Measurements from ENCODE around the gene KLHDC10. TPM values are rescaled to one million over a fixed set of nuclear protein-coding genes. Genes with fewer than 3 reads are reported as not detected.
"Not testable (repeated sequence)": the region's sequence is repeated elsewhere in the genome, so short reads cannot be mapped to it uniquely, and the experiment has no call there.

Gene KLHDC10
- total RNA-seq, 1 experiment from 2014 or later, result 17.8 TPM

DNA sequence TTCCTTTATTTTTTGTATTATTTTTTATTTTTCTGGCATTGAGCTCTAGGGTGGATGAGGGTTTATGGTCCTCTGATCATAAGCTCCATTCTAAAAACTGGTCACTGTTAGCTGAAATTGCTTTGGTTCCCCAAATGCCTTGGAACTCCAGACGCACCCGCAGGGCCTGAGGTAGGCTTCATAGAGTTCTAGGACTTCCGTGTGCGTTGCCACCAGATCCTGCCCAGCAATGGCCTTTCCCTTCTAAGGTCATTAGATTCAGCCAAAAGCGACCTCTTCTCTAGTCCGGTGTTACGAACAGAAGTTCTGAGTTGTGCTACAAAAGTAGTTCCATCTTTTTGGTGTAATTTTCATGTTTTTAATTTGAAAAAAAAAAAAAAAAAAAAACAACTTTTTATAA lies 64.4 kb downstream of the KLHDC10 start:
- DNase-seq (ENCODE audit: low read depth), result no peak
- in situ Hi-C loops (cut with HindIII; ENCODE audit: low pct_unique_long_range_greater_than_20kb, low sequenced_read_pairs), result no loop called here

DNA sequence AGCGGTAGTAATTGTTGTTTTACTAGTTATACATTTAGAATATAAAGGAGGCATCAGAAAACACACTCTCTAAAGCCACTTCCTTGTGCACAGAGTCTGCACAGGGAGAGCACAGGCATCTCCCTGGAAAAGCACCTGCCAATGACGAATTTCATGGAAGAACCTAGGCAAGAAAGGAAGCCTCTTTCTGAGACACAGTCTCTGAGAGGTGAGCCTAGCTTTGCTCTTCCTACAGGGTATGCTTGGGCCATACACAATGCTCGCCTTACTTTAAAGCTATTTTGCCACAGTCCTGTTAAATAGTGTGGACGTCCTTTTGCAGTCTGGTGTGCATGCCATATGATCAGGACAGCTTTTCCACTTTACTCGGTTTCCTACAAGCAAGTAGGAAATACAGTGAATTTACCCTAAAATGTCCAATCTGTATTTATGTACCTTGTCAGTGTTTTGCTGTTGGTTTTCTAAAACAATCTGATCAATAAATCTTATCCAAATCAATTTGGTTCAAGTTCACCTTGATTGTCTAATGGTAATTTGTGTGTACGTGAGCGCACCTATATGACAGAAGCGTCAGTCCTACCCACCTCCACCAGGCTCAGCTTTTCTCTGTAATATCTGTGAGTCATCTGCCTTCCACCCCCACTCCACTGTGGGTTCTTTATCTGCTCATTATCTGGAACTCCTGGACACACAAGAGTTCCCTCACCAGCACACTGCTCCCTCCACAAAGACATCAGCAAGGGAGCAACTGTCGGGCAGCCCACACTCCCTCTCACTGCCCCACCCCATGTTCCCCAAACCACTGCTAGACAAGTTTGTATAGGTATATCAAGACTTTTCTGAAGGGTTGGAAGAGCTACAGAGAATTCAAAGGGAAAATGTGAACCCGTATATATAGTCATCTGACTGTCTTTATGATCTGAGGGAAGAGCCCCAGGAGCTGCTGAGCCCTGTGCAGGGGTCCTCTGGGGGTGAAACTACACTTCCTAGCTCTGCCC lies 65.2 kb downstream of the KLHDC10 start:
- in situ Hi-C loops (cut with HindIII; ENCODE audit: low pct_unique_long_range_greater_than_20kb, low sequenced_read_pairs), result no loop called here
- no peak for DNase-seq (ENCODE audit: low read depth)

DNA sequence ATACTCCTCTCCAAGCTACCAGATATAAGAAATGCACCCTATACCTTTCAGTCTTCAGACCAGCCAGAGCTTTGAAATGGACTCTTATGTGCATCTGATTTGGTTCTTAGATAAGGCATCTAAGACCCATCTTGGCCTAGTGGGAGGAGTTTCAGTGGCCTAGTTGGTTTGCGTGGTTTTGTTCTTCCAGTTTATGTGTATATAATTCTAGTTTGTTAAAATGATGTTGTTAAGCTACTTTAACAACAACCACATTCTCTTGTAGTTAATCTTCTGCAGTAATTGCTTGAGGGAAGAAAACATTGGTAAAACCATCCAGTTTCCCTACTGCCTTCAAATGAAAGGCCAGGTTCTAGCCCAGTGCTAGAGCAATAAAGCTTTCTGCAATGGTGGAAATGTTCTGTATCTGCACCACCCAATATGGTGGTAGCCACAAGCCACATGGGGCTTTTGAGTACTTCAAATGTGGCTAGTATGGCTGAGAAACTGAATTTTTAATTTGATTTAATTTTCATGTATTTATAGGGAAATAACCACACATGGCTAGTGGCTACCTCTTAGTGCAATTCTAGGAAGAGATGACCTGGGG lies 66.3 kb downstream of the KLHDC10 start:
- in situ Hi-C loops (cut with HindIII; ENCODE audit: low pct_unique_long_range_greater_than_20kb, low sequenced_read_pairs), result no loop called here

DNA sequence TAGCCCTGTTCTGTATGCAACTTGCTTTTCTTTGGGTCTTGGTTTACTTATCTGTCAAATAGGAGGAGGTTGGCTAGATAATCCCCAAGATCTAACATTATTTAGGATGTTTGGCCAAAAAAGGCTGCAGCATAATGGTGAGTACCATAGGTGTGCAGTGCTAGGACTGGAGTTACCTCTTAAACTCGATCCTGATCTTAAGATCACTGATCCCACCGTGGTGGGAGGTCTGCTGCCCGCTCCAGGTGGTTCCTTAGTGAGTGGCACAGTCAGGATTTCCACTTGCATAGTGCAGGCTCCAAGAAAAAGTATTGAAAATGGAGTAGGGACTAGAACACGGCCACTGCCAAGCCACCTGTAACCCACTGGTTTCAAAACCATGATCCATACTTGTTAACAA lies 66.9 kb downstream of the KLHDC10 start:
- DNase-seq (ENCODE audit: low read depth), result no peak
- in situ Hi-C loops (cut with HindIII; ENCODE audit: low pct_unique_long_range_greater_than_20kb, low sequenced_read_pairs), result no loop called here

More for the DNA sequence above, 66.3 kb downstream of the KLHDC10 start:
- DNase-seq (ENCODE audit: low read depth), result no peak

DNA sequence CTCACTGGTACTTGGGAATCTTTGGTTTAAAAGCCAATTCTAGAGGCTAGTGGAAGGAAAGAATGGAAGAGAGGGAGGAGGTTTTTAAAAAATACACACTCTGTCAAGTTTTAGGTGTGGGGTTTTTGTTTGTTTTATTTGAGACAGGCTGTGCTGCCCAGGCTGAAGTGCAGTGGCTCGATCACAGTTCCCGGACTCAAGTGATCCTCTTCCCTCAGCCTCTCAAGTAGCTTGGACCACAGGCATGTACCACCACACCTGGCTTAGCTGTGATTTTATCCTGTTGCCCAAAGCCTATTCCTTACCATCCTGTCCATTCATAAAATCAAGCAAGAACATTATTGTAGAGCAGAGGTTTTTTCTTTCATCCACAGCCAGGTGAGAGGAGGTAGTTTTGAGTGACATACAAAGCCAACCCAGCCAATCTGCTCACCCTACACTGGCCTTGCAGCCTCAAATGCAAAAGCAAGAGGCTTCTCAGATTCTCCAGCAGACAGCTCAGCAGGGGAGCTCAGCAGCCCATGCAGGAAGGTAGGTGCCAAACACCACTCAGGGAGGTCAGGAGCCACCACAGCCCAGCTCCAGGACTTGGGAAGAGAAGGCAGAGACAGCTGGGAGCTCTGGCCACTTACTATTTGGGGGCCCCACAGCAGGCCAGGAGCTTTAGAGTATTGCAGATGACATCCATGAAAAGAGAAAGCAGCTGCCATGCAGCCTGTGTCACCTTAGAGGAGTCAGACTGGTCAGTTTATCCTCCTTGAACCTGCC lies 69.0 kb downstream of the KLHDC10 start:
- no peak for DNase-seq (ENCODE audit: low read depth)
- in situ Hi-C loops (cut with HindIII; ENCODE audit: low pct_unique_long_range_greater_than_20kb, low sequenced_read_pairs), result no loop called here

DNA sequence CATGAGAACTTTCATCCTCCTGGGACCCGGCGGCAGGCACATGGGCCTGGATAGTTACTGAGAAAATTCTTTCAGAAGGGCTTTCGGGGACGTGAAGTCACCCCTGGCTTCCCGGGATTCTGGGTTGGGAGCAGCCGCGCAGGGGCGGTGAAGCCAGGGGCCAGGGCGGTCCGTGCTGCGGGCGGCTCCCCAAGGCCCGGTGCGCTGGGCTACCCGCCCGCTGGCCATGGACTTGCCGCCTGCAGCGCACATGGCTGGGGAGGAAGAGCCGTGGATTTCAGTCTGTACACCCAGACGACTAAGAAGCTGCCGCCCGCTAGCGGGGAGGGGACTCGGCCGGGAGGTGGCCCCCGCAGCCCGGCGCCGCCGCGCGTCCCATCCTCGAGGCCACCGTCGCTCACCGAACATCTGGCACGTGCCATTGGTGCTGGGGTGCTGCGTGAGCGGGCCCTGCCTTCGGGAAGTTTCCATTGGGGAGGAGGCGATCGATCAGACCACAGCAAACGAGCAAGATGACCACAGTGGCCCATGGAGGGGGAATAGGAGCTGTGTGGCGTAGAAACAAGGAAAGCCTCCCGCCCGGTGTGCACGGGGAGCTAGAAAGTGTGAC lies 70.3 kb downstream of the KLHDC10 start:
- no peak for DNase-seq (ENCODE audit: low read depth)
- in situ Hi-C loops (cut with HindIII; ENCODE audit: low pct_unique_long_range_greater_than_20kb, low sequenced_read_pairs), result no loop called here

DNA sequence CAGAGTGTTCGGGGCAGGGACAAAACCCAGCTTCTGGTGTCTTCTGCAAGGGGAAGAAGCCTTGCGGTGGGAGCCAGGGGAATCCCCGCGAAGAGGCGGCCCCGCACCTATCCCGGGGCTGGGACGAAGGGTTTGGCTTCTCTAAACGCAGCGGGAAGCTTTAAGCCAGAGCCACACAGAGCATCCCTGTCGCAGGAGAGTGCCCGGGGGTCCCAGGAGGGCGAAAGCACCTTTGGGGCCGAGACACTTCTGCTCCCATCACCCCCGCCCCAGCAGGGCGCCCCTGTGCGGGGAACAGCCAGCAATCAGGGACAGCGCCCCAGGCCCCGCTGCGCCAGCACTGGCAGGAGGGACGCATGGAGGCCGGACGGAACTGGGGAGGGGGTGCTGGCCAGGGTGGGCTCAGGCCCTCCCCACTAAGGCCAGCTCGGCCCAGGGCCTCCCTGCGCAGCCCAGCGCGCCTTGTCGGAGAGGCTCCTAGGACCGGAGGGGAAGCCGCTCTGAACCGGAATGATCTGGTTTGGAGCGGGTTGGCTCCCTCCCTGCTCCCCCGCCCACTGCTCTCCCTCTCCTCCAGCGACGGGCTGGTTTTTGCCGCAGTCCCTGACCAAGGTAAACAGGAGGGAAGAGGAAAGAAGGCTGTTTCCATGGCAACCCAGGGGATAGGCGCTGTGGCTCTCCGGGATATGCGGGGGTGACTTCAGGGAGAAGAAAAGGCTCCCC lies 71.0 kb downstream of the KLHDC10 start:
- in situ Hi-C loops (cut with HindIII; ENCODE audit: low pct_unique_long_range_greater_than_20kb, low sequenced_read_pairs), result no loop called here
- no peak for DNase-seq (ENCODE audit: low read depth)

DNA sequence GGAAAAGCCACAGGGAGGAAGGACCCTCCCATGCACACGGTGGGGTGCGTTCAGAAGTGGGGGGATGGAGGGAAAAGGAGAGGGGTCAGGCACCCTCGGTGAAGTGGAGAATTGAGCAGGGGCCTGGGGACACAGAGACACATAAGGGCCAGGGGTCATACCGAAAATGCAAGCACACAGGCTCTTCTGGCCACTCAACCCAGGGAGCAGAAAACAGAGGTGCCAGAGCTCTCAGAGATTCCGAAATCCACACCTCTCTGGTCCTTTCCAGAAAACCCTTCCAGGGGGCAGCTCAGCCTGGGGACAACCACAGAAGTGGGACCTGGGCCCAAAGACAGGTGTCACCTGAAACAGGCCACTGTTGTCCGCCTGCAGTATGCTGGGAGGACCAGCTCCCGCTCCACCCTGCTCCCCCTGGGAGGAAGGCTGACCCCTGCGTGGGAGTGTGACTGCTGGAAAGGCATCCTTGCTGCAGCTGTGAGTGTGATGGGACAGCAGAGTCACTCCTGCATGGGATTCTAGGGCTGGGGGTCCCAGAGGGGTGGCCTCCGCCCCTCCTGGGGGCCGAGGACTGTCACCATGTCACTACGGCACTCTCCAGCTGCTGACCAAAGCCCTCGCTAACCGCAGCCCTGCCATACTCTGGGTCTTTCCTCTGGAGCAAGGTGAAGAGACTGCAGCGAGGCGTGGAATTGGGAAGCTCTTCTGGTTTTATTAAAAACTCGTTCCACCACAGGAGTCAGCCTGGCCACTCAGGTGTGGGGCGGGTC lies 71.7 kb downstream of the KLHDC10 start:
- in situ Hi-C loops (cut with HindIII; ENCODE audit: low pct_unique_long_range_greater_than_20kb, low sequenced_read_pairs), result no loop called here
- no peak for DNase-seq (ENCODE audit: low read depth)

DNA sequence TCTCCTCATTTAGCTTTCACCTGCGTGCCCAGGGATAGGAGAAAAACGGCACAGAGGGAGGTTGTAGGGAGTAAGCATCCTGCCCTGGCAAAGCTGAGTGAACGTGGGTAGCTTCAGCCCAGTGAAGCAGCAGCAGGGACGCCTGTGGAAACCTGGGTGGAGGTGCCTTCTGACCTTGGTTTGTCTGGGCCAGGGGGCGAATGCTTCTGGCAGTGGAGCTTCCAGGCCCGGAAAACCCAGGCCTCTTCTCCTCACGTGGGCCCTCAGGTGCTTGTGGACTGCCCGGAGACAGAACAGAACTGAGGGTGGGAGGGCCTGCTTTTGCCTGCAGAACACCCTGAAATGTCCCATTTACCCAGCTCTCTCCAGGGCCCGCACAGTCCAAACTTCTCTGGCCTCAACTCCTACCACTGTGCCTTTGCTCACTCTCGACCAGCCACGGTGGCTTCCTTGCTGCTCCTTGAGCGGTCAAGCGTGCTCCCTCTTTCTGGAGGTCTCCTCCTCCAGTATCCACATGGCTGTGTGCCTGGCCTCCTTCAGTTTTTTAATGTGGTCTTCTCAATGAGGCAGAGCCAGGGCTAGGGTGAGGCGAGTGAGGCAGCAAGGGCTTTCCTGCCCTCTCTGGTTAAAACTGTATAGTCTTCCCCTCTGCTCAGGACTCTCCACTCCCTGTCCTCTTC lies 72.5 kb downstream of the KLHDC10 start:
- peak; percentile 51 for DNase-seq (ENCODE audit: low read depth)
- in situ Hi-C loops (cut with HindIII; ENCODE audit: low pct_unique_long_range_greater_than_20kb, low sequenced_read_pairs), result no loop called here

DNA sequence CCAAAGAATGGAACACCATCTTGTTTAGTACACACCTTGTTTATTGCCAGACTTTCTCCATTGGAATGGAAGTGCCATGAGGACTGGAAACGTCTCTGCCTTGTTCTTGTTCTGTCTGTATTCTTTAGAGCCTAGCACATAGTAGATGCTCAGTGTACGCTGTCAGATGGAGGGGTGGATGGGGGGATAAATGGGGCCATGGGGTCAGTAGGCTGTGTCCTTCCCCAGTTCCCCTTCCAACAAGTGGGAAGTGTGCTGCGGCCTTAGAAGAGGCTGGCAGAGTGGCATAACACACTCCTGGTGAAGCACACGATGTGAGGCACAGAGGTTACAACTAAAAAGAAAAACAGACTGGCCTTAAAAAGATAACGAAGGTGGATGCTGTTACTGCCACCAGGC lies 73.0 kb downstream of the KLHDC10 start:
- in situ Hi-C loops (cut with HindIII; ENCODE audit: low pct_unique_long_range_greater_than_20kb, low sequenced_read_pairs), result no loop called here
- no peak for DNase-seq (ENCODE audit: low read depth)

DNA sequence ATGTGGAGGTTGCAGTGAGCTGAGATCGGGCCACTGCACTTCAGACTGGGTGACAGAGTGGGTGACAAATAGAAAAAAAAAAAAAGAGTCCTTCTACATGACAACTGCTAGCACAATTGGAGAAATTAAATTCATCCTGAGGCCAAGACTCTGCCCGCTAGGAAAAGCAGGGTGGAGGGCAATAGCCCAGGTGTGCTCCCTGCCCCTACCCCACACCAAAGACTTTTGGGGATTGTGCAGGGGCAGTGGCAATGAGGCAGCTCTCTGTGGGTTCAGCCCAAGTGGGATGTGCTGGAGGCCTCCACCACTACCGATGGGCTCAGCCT lies 73.6 kb downstream of the KLHDC10 start:
- in situ Hi-C loops (cut with HindIII; ENCODE audit: low pct_unique_long_range_greater_than_20kb, low sequenced_read_pairs), result no loop called here
- no peak for DNase-seq (ENCODE audit: low read depth)

DNA sequence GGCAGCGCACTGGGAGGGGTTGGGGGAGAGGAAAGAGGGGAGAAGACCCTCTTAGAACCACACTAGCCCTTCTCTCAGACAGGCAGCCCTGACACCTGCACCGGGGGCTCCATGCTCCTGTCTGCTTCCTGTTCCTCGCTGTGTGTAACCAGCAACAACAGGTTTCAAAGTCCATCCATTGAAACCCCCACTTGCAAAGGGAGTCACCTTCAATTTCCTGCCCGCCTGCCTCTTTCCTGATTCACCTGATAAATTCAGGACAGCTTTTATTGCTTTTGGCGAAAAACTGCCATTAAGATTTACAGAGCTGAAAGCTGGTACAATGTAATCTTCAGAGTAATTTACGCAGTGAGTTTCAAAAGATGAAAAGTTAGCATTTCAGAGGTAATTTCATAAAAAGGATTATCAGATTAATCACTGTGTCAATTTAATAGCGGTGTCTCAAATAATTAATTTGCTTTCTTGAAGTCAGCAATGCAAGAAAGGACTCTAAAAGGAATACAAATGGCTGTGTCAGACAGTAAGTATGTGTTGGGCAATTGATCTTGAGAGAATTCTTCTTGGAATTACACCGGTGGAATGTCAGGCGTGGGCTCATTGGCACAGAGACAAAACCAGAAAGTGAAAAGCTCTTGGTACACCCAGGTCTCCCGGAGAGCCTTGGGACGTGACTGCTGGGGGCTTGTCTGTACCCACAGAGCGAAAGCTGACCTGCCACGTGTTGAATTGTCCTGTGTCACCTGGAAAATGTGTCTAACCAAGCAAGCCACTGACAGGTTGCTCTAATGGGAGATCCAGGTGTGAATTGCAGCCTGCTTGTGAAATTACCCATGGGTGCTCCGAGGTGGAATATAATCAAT lies 74.2 kb downstream of the KLHDC10 start:
- DNase-seq (ENCODE audit: low read depth), result peak; percentile 60
- in situ Hi-C loops (cut with HindIII; ENCODE audit: low pct_unique_long_range_greater_than_20kb, low sequenced_read_pairs), result no loop called here

DNA sequence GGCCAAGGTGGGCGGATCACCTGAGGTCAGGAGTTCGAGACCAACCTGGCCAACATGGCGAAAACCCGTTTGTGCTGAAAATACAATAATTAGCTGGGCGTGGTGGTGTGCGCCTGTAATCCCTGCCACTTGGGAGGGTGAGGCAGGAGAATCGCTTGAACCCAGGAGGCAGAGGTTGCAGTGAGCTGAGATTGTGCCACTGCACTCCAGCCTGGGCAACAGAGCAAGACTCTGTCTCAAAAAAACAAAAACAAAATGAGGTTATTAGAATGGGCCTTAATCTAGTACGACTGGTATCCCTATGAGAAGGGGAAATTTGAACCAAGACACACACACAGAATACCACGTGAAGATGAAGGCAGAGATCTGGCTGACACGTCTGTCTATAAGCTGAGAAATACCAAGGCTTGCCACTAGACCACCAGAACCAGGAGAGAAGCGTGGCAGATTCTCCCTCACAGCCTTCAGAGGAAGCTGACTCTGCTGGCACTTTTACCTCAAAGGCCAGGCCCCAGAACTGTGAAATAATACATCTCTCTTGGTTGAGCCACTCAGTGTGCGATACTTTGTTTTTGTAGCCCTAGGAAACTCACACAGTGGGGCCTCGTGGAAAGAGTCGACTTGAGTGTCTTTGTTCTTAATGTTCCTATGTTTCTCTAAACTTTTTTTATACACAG lies 75.2 kb downstream of the KLHDC10 start:
- DNase-seq (ENCODE audit: low read depth), result no peak
- in situ Hi-C loops (cut with HindIII; ENCODE audit: low pct_unique_long_range_greater_than_20kb, low sequenced_read_pairs), result no loop called here

DNA sequence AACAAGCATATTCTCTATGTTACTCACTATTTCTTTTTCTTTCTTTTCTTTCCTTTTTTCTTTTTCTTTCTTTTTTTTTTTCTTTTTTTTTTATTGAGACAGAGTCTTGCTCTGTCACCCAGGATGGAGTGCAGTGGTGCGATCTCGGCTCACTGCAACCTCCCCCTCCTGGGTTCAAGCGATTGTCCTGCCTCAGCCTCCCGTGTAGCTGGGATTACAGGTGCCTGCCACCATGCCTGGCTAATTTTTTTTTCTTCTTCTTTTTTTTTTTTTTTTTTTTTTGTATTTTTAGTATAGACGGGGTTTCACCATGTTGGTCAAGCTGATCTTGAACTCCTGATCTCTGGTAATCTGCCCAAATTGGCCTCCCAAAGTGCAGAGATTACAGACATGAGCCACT lies 75.8 kb downstream of the KLHDC10 start:
- in situ Hi-C loops (cut with HindIII; ENCODE audit: low pct_unique_long_range_greater_than_20kb, low sequenced_read_pairs); DNase-seq (ENCODE audit: low read depth): not testable (repeated sequence)

DNA sequence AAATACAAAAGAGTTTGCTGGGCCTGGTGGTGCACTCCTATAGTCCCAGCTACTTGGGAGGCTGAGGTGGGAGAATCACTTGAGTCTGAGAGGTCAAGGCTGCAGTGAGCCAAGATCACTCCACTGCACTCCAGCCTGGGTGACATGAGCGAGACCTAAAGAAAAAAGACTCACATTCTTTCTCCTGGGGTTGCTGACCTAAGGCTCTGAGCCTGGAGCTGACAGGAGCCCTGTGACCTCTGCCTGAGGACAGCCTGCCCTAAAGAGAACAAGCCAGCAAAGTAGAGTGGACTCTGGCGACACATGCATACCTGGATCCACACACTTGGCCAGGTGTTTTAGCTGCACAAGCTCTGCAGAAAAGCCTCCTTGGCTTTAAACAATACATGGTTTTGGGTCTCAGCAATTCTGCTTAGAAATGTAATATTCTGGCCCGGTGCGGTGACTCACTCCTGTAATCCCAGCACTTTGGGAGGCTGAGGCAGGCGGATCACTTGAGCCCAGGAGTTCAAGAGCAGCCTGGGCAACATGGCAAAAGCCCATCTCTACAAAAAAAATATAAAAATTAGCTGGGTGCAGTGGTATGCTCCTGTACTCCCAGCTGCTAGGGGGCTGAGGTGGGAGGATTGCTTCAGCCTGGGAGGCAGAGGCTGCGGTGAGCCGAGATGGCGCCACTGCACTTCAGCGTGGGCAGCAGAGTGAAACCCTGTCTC lies 76.5 kb downstream of the KLHDC10 start:
- no peak for DNase-seq (ENCODE audit: low read depth)
- in situ Hi-C loops (cut with HindIII; ENCODE audit: low pct_unique_long_range_greater_than_20kb, low sequenced_read_pairs), result no loop called here
